ENCODE data around the gene TEAD2. TPM values are rescaled to one million over a fixed set of nuclear protein-coding genes. Genes with fewer than 3 reads are reported as not detected.
"Not testable (repeated sequence)": the region's sequence is repeated elsewhere in the genome, so short reads cannot be mapped to it uniquely, and the experiment has no call there.

Gene TEAD2
- polyA plus RNA-seq, 3 donors, result 88.2 to 114 (median 93.0) TPM

- no peak for DNase-seq (ENCODE audit: extremely low read depth in 1 of 11, low read depth in 9 of 11, low spot score in 4 of 11)
Observed at GRCh38 chr19:49318296-49318695, 43.9 kb downstream of the TEAD2 start.

- DNase-seq (ENCODE audit: extremely low read depth in 1 of 11, low read depth in 9 of 11, low spot score in 4 of 11), result no peak
Observed at GRCh38 chr19:49316284-49316683, 45.9 kb downstream of the TEAD2 start.

- DNase-seq (ENCODE audit: extremely low read depth in 1 of 11, low read depth in 9 of 11, low spot score in 4 of 11), result no peak
Observed at GRCh38 chr19:49315111-49315510, 47.1 kb downstream of the TEAD2 start.

GRCh38 chr19:49309087-49309486, 53.1 kb downstream of the TEAD2 start:
- no peak for DNase-seq (ENCODE audit: extremely low read depth in 1 of 11, low read depth in 9 of 11, low spot score in 4 of 11)

GRCh38 chr19:49306734-49307133, 55.5 kb downstream of the TEAD2 start:
- DNase-seq (ENCODE audit: extremely low read depth in 1 of 11, low read depth in 9 of 11, low spot score in 4 of 11), result not testable (repeated sequence)

GRCh38 chr19:49301866-49302252, 60.4 kb downstream of the TEAD2 start:
- no peak for DNase-seq (ENCODE audit: extremely low read depth in 1 of 11, low read depth in 9 of 11, low spot score in 4 of 11)

- peak in 10 of 11 donors; percentile 9 to 46 (median 33) for DNase-seq (ENCODE audit: extremely low read depth in 1 of 11, low read depth in 9 of 11, low spot score in 4 of 11)
Observed at GRCh38 chr19:49301165-49301865, 60.9 kb downstream of the TEAD2 start.

- not testable (repeated sequence) for DNase-seq (ENCODE audit: extremely low read depth in 1 of 11, low read depth in 9 of 11, low spot score in 4 of 11)
Observed at GRCh38 chr19:49298653-49299052, 63.6 kb downstream of the TEAD2 start.

- DNase-seq (ENCODE audit: extremely low read depth in 1 of 11, low read depth in 9 of 11, low spot score in 4 of 11), result no peak
Observed at GRCh38 chr19:49297403-49297802, 64.8 kb downstream of the TEAD2 start.

- DNase-seq (ENCODE audit: extremely low read depth in 1 of 11, low read depth in 9 of 11, low spot score in 4 of 11), result no peak
Observed at GRCh38 chr19:49295208-49295880, 66.9 kb downstream of the TEAD2 start.

- no peak for DNase-seq (ENCODE audit: extremely low read depth in 1 of 11, low read depth in 9 of 11, low spot score in 4 of 11)
Observed at GRCh38 chr19:49294401-49294800, 67.8 kb downstream of the TEAD2 start.

Other genes with a start within 250 kb of the TEAD2 start
- gene LIN7B, start 248.0 kb downstream of the TEAD2 start, polyA plus RNA-seq (ENCODE audit: insufficient read length in 3 of 3), result 1 to 10 TPM; 6.8 to 8.7 (median 8.4) TPM
- gene C19orf73, start 243.3 kb downstream of the TEAD2 start, polyA plus RNA-seq (ENCODE audit: insufficient read length in 3 of 3), result under 1 TPM; 0.62 to 0.99 (median 0.97) TPM
- 1 to 10 TPM; 4.7 to 8.4 (median 6.1) TPM for gene PPFIA3, start 242.9 kb downstream of the TEAD2 start, polyA plus RNA-seq (ENCODE audit: insufficient read length in 3 of 3)
- 10 to 100 TPM; 29.2 to 38.1 (median 36.2) TPM for gene HRC, start 207.0 kb downstream of the TEAD2 start, polyA plus RNA-seq (ENCODE audit: insufficient read length in 3 of 3)
- gene TRPM4, start 204.6 kb downstream of the TEAD2 start, polyA plus RNA-seq (ENCODE audit: insufficient read length in 3 of 3), result 10 to 100 TPM; 29.3 to 51.3 (median 32.8) TPM
- 1 to 10 TPM; 2.5 to 5.3 (median 3.1) TPM for gene SLC6A16, start 37.2 kb downstream of the TEAD2 start, polyA plus RNA-seq (ENCODE audit: insufficient read length in 3 of 3)
- 10 to 100 TPM; 34.0 to 49.0 (median 34.6) TPM for gene CD37, start 27.0 kb downstream of the TEAD2 start, polyA plus RNA-seq (ENCODE audit: insufficient read length in 3 of 3)
- 1 to 10 TPM; 4.0 to 6.4 (median 5.1) TPM for gene DKKL1, start 1.5 kb upstream of the TEAD2 start, polyA plus RNA-seq (ENCODE audit: insufficient read length in 3 of 3)
- gene KASH5, start 25.8 kb upstream of the TEAD2 start, polyA plus RNA-seq (ENCODE audit: insufficient read length in 3 of 3), result under 1 TPM; 0.14 to 0.57 (median 0.45) TPM
- gene PTH2, start 61.0 kb upstream of the TEAD2 start, polyA plus RNA-seq (ENCODE audit: insufficient read length in 3 of 3), result not detected
- not detected for gene GFY, start 63.0 kb upstream of the TEAD2 start, polyA plus RNA-seq (ENCODE audit: insufficient read length in 3 of 3)
- under 1 TPM; 0.19 to 0.47 (median 0.33) TPM for gene SLC17A7, start 79.1 kb upstream of the TEAD2 start, polyA plus RNA-seq (ENCODE audit: insufficient read length in 3 of 3)
- 100 to 1,000 TPM in 1 of 3 donors, 10 to 100 TPM in 2; 85.0 to 102 (median 91.3) TPM for gene PIH1D1, start 89.4 kb upstream of the TEAD2 start, polyA plus RNA-seq (ENCODE audit: insufficient read length in 3 of 3)
- 10 to 100 TPM; 14.4 to 27.7 (median 26.4) TPM for gene ALDH16A1, start 90.8 kb upstream of the TEAD2 start, polyA plus RNA-seq (ENCODE audit: insufficient read length in 3 of 3)
- 1 to 10 TPM; 2.5 to 4.4 (median 3.2) TPM for gene FLT3LG, start 111.8 kb upstream of the TEAD2 start, polyA plus RNA-seq (ENCODE audit: insufficient read length in 3 of 3)
- 1,000 to 10,000 TPM; 2,269 to 2,915 (median 2,804) TPM for gene RPL13A, start 125.2 kb upstream of the TEAD2 start, polyA plus RNA-seq (ENCODE audit: insufficient read length in 3 of 3)
- 1,000 to 10,000 TPM; 2,058 to 2,977 (median 2,724) TPM for gene RPS11, start 134.0 kb upstream of the TEAD2 start, polyA plus RNA-seq (ENCODE audit: insufficient read length in 3 of 3)
- gene FCGRT, start 150.2 kb upstream of the TEAD2 start, polyA plus RNA-seq (ENCODE audit: insufficient read length in 3 of 3), result 100 to 1,000 TPM; 225 to 312 (median 227) TPM
- 10 to 100 TPM; 13.1 to 24.6 (median 23.3) TPM for gene RCN3, start 165.6 kb upstream of the TEAD2 start, polyA plus RNA-seq (ENCODE audit: insufficient read length in 3 of 3)
- gene NOSIP, start 218.1 kb upstream of the TEAD2 start, polyA plus RNA-seq (ENCODE audit: insufficient read length in 3 of 3), result 10 to 100 TPM; 61.9 to 75.9 (median 67.5) TPM
- gene PRRG2, start 218.9 kb upstream of the TEAD2 start, polyA plus RNA-seq (ENCODE audit: insufficient read length in 3 of 3), result 1 to 10 TPM; 5.8 to 6.8 (median 5.9) TPM
- gene PRR12, start 228.8 kb upstream of the TEAD2 start, polyA plus RNA-seq (ENCODE audit: insufficient read length in 3 of 3), result 10 to 100 TPM; 17.0 to 30.2 (median 28.6) TPM